GM18873 (cell line): ENCODE data around the gene ZNF335.
"Not testable (repeated sequence)": the region's sequence is repeated elsewhere in the genome, so short reads cannot be mapped to it uniquely, and the experiment has no call there.

Experiments used
- ATAC-seq: cut with Tn5 transposase; IDR thresholded peaks from one replicate; pipeline ENCODE4 v1.9.1; 2021; ENCODE audit warnings: mild to moderate bottlenecking, moderate library complexity, moderate number of reproducible peaks; ENCODE audit not compliant: unreplicated experiment, low FRiP score

The ZNF335 gene

GRCh38 chr20:46001498-46001897 lies 29.5 kb upstream of the ZNF335 start:
- no peak for ATAC-seq

GRCh38 chr20:46000262-46000996 lies 28.4 kb upstream of the ZNF335 start:
- no peak for ATAC-seq

GRCh38 chr20:45999557-46000261 lies 27.7 kb upstream of the ZNF335 start:
- ATAC-seq, result no peak

- ATAC-seq, result no peak
These were observed 26.8 kb upstream of the ZNF335 start for GRCh38 chr20:45998761-45999160.

GRCh38 chr20:45998337-45998736 lies 26.3 kb upstream of the ZNF335 start:
- ATAC-seq, result no peak

- ATAC-seq, result no peak
These were observed 25.2 kb upstream of the ZNF335 start for GRCh38 chr20:45997187-45997586.

- not testable (repeated sequence) for ATAC-seq
These were observed 23.6 kb upstream of the ZNF335 start for GRCh38 chr20:45995495-45996097.

GRCh38 chr20:45994761-45995493 lies 22.9 kb upstream of the ZNF335 start:
- no peak for ATAC-seq

GRCh38 chr20:45993197-45993951 lies 21.4 kb upstream of the ZNF335 start:
- no peak for ATAC-seq

GRCh38 chr20:45991616-45992015 lies 19.6 kb upstream of the ZNF335 start:
- no peak for ATAC-seq

GRCh38 chr20:45988830-45989229 lies 16.8 kb upstream of the ZNF335 start:
- not testable (repeated sequence) for ATAC-seq

GRCh38 chr20:45987108-45987780 lies 15.2 kb upstream of the ZNF335 start:
- ATAC-seq, result no peak

GRCh38 chr20:45985573-45985972 lies 13.6 kb upstream of the ZNF335 start:
- ATAC-seq, result no peak

- ATAC-seq, result no peak
These were observed 11.3 kb upstream of the ZNF335 start for GRCh38 chr20:45983279-45983743.

- ATAC-seq, result no peak
These were observed 9.3 kb upstream of the ZNF335 start for GRCh38 chr20:45981261-45981660.

GRCh38 chr20:45976086-45976485 lies 4.1 kb upstream of the ZNF335 start:
- no peak for ATAC-seq

- ATAC-seq, result no peak
These were observed 3.7 kb upstream of the ZNF335 start for GRCh38 chr20:45975686-45976085.

GRCh38 chr20:45974896-45975565 lies 3.0 kb upstream of the ZNF335 start:
- no peak for ATAC-seq
